SKM-1 treated with dmso at 0.1 percent for 144 hours (cell line): ENCODE data around the gene BNC2.

ENCODE experiments used
- DNase-seq: peaks from one replicate; lab custom pipeline; 2025; ENCODE audit not compliant: unreplicated experiment; lab: John Stamatoyannopoulos, UW

Gene BNC2

DNA sequence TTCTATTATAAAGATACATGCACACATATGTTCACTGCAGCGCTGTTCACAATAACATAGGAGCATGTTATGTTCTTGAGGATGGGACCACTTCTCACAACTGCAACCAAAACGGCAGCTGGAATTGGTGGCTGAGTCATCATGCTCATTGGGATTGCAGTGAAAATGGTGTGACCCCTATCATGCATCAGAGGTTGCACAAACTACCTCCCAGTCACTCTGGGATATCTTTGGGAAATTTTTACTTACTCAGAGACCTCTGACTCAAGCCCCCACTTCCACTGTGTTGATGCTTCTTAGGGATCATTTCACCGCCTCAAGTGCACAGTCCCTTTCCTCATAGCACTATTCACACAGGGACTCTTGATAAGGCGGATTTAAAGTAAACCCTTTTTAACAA lies 474.1 kb downstream of the BNC2 start:
- no peak for DNase-seq

DNA sequence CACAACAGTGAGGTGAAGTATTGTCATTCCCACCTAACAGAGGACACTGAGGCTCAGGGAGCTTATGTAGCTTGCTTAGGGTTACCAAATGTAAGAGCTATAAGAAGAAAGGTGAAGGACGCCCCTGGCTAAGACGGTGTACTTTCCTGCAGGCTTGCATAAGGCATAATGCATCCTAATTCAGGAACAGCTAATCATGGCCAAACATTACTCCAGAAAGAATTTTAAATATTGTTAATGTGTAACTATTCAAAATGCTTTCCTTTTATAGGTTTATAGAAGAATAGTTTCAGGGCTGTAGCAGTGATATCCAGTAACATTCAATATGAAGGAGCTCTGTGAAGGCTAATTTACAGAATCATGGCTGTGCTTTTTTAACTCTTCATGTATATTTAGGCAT lies 479.1 kb downstream of the BNC2 start:
- no peak for DNase-seq

GRCh38 chr9:16387382-16387781 lies 483.1 kb downstream of the BNC2 start:
- no peak for DNase-seq

- no peak for DNase-seq
Measured at GRCh38 chr9:16386827-16387077, 483.7 kb downstream of the BNC2 start.

GRCh38 chr9:16386007-16386826 lies 484.3 kb downstream of the BNC2 start:
- DNase-seq: peak; percentile 5

DNA sequence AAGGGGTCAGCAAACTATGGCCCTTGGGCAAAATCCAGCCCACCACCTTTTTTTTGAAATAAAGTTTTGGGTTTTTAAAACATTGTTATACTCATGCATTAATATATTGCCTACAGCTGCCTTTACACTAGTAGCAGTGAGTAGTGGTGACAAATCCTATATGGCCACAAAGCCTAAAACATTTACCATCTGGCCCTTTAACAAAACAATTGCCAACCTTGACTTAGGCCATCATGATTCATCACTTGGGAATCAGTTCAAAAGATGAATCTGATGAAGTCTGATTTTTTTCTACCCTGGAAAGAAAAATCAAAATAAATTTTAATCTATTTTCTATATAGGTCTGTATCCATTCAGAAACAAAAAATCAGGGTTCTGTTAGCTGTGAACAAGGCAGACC lies 484.9 kb downstream of the BNC2 start:
- no peak for DNase-seq

DNA sequence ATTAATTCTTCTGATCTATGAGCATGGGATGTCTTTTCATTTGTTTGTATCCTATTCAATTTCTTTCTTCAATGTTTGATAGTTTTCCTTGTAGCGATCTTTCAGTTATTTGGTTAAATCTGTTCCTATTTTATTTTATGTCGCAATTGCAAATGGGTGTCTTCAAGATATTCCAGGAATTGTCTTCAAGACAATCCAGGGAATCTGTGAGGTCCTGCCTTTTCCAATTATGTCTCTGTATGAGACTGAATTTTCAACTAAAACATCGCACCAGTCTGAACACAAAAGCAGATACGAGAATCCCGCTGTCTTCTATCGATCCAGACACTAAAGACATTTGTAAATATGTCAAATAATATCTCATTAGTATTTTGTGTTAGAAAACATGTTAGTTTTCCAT lies 485.5 kb downstream of the BNC2 start:
- no peak for DNase-seq

GRCh38 chr9:16377311-16377710 lies 493.2 kb downstream of the BNC2 start:
- DNase-seq: no peak

DNA sequence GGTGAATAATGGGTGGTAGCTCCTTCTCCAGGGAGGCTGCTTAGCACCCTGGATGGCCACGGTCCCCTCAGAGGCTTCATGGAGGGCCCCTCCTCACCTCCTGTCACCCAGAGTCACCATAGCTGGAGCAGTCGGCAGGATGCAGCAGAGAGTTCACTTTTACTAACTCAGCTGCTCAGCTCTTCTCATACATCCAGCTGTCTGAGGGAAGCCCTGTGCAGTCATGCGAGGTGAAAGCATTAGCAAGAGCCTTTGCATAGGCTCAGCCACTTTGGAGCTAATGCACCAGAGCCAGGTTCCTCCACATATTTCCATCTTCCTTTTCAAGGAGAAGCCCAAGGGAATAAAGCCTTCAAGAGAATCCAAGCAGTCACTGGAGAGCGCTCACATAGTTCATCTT lies 499.2 kb downstream of the BNC2 start:
- DNase-seq: no peak

- DNase-seq: no peak
Measured at GRCh38 chr9:16370647-16371046, 499.8 kb downstream of the BNC2 start.

- no peak for DNase-seq
Measured at GRCh38 chr9:16369427-16369826, 501.0 kb downstream of the BNC2 start.

- no peak for DNase-seq
Measured at GRCh38 chr9:16368237-16369087, 502.0 kb downstream of the BNC2 start.

GRCh38 chr9:16367605-16368231 lies 502.8 kb downstream of the BNC2 start:
- no peak for DNase-seq

GRCh38 chr9:16364347-16364746 lies 506.1 kb downstream of the BNC2 start:
- no peak for DNase-seq

- no peak for DNase-seq
Measured at GRCh38 chr9:16363916-16364315, 506.6 kb downstream of the BNC2 start.

DNA sequence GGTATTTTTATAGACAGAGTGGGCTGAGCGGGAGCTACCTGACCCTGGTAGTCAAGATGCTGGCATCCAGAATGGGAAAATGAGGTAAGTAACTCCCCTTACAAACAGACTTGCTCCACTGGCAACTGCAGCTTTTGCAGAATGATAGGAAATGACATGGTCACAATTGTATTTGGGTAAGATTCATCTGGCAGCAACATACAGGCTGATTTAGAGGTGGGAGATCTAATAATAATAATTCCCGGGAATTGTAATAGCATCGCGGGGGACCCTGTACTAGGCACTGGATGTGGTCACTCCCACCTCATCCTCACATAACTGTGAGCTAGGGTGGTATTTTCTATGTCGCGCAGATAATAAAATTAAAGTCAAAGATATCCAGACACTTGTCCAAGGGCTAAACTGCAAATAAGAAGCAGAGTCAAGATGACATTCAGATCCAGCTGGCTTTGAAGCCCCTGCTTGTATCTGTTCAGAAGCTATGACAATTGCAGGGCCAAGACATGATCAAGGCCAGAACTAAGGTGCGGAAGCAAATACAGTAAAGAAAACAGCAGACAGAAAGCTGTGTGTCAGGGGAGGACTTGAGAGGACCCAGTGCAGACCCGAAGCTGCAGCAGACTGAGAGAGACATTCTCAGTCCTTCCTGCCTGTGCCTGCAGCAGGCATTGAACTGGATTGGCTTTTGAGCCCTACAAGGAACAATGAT lies 507.2 kb downstream of the BNC2 start:
- no peak for DNase-seq

GRCh38 chr9:16361939-16362338 lies 508.5 kb downstream of the BNC2 start:
- no peak for DNase-seq

DNA sequence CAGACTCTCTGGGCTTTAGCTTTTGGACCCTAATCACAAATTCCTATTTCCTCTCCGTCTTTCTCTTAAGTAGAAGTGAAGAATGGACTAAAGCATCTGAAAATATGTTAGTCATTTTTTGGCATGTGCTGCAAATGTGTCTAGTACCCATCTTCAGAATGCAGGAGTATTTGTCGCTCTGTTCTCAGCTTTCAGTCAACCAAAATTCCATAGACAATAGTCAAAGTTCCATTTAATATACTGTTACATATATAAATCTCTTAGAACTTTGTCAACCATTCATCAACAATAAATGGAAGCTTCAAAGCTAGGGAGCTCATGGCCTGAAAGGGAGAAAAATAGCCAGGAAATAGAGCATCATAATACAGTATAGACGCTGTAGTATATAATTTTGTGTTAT lies 509.4 kb downstream of the BNC2 start:
- DNase-seq: no peak

DNA sequence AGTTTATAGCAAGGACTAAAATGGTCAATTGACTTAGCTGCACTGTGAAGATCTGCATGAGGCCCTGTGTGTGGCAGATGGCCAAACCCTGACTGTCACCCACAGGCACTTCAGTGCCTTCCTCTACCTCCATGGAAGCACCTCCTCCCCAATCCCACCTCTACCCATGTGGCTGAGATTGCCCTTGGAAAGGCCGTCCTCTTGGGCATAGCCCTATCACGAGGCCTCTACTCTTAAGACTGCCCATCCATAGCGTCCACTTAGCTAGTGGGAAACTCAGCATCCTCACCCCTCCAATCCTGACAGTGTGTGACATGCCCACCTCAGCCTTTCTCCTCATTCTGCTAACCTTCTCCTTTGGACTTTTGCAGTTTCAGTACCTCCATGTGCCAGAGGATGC lies 510.2 kb downstream of the BNC2 start:
- no peak for DNase-seq
